Mesenchymal stem cell (in vitro differentiated cells and primary cell): ENCODE data around the gene SRSF8.

Source experiments
- DNase-seq: peaks from one replicate; pipeline ENCODE4 v3.0.0-alpha.2; 2013
- H2AFZ ChIP-seq: one replicate; pipeline ENCODE4 v1.6.1; 2013; ENCODE audit warnings: low read depth, mild to moderate bottlenecking, control low read depth, inconsistent platforms, low read length, moderate library complexity
- H2AK5ac ChIP-seq: 2 replicates; pipeline ENCODE4 v1.6.1; 2013; ENCODE audit warnings: low read length, moderate library complexity, mild to moderate bottlenecking, inconsistent platforms; ENCODE audit not compliant: severe bottlenecking
- H2BK120ac ChIP-seq: one replicate; pipeline ENCODE4 v1.6.1; 2013; ENCODE audit warnings: low read depth, mild to moderate bottlenecking, inconsistent platforms, low read length, moderate library complexity
- H2BK12ac ChIP-seq, 2 experiments: one replicate each; pipeline ENCODE4 v1.6.1; 2013; ENCODE audit warnings: inconsistent platforms in 2 of 2, low read length in 2 of 2, mild to moderate bottlenecking in 2 of 2, moderate library complexity in 2 of 2, control low read depth in 1 of 2
- H2BK15ac ChIP-seq: one replicate; pipeline ENCODE4 v1.6.1; 2013; ENCODE audit warnings: mild to moderate bottlenecking, low read depth, inconsistent platforms; ENCODE audit not compliant: poor library complexity, severe bottlenecking
- H2BK5ac ChIP-seq: 2 replicates; pipeline ENCODE4 v1.6.1; 2013; ENCODE audit warnings: low read depth, mild to moderate bottlenecking, low read length, control low read depth, inconsistent platforms; ENCODE audit not compliant: poor library complexity, severe bottlenecking
- H3K14ac ChIP-seq, 2 experiments: one replicate each; pipeline ENCODE4 v1.6.1; 2013; ENCODE audit warnings: inconsistent platforms in 2 of 2, low read length in 2 of 2, control low read depth in 1 of 2, mild to moderate bottlenecking in 1 of 2, moderate library complexity in 1 of 2
- H3K18ac ChIP-seq, 2 experiments: one replicate each; pipeline ENCODE4 v1.6.1; 2013; ENCODE audit warnings: inconsistent platforms in 2 of 2, low read length in 2 of 2, control low read depth in 1 of 2, low read depth in 1 of 2, mild to moderate bottlenecking in 1 of 2
- H3K23ac ChIP-seq, 2 experiments: one replicate each; pipeline ENCODE4 v1.6.1; 2013; ENCODE audit warnings: inconsistent platforms in 2 of 2, low read length in 2 of 2, mild to moderate bottlenecking in 2 of 2, moderate library complexity in 2 of 2, control low read depth in 1 of 2
- H3K27ac ChIP-seq: 2 replicates; pipeline ENCODE4 v1.5.1; 2013; ENCODE audit warnings: mild to moderate bottlenecking, moderate library complexity, low read length, control low read depth, inconsistent platforms; ENCODE audit not compliant: poor library complexity, severe bottlenecking
- H3K27me3 ChIP-seq, 2 experiments: 2 replicates each; pipeline versions ENCODE4 v1.6.1 to v1.7.0; 2013; ENCODE audit warnings: low read length in 2 of 2, mild to moderate bottlenecking in 2 of 2, moderate library complexity in 2 of 2, control low read depth in 1 of 2, inconsistent platforms in 1 of 2; ENCODE audit not compliant: control insufficient read depth in 1 of 2, insufficient read depth in 1 of 2
- H3K36me3 ChIP-seq, 2 experiments: 2 replicates each; pipeline versions ENCODE4 v1.6.1 to v1.7.0; 2013; ENCODE audit warnings: low read length in 2 of 2, control low read depth in 1 of 2, inconsistent platforms in 1 of 2, low read depth in 1 of 2, mild to moderate bottlenecking in 1 of 2; ENCODE audit not compliant: insufficient read depth in 2 of 2, control insufficient read depth in 1 of 2
- H3K4ac ChIP-seq, 2 experiments: one replicate each; pipeline ENCODE4 v1.6.1; 2013; ENCODE audit warnings: inconsistent platforms in 2 of 2, low read length in 2 of 2, mild to moderate bottlenecking in 2 of 2, moderate library complexity in 2 of 2, control low read depth in 1 of 2, low read depth in 1 of 2
- H3K4me1 ChIP-seq: 2 replicates; pipeline ENCODE4 v1.6.1; 2013; ENCODE audit warnings: low read depth, low read length, control low read depth; ENCODE audit not compliant: control insufficient read depth, insufficient read depth
- H3K4me2 ChIP-seq: 2 replicates; pipeline ENCODE4 v1.6.1; 2013; ENCODE audit warnings: low read length, mild to moderate bottlenecking, inconsistent platforms; ENCODE audit not compliant: poor library complexity, severe bottlenecking
- H3K4me3 ChIP-seq, 2 experiments: 2 replicates each; pipeline versions ENCODE4 v1.5.1 to v1.7.0; 2013; ENCODE audit warnings: low read length in 2 of 2, mild to moderate bottlenecking in 2 of 2, control low read depth in 1 of 2, low read depth in 1 of 2; ENCODE audit not compliant: insufficient read depth in 1 of 2
- H3K79me1 ChIP-seq: replicated peaks from 2 replicates; pipeline ENCODE4 v1.6.1; 2013; ENCODE audit warnings: mild to moderate bottlenecking, control low read depth, low read length, inconsistent platforms; ENCODE audit not compliant: poor library complexity, severe bottlenecking
- H3K9ac ChIP-seq: 2 replicates; pipeline ENCODE4 v1.7.0; 2013; ENCODE audit warnings: mild to moderate bottlenecking, low read length, moderate library complexity
- H3K9me3 ChIP-seq: 2 replicates; pipeline ENCODE4 v1.7.0; 2013; ENCODE audit warnings: mild to moderate bottlenecking, low read length; ENCODE audit not compliant: control insufficient read depth
- H4K8ac ChIP-seq: one replicate; pipeline ENCODE4 v1.6.1; 2013; ENCODE audit warnings: inconsistent platforms, mild to moderate bottlenecking, low read length, moderate library complexity
- H4K91ac ChIP-seq: one replicate; pipeline ENCODE4 v1.6.1; 2013; ENCODE audit warnings: mild to moderate bottlenecking, low read length, inconsistent platforms
- WGBS: methylation state at CpG from one replicate; pipeline ENCODE4 v1.1.7; 2013; ENCODE audit warnings: mixed read lengths; 5-methylcytosine and 5-hydroxymethylcytosine counted together

Gene SRSF8

GRCh38 chr11:95088946-95089619, 22.4 kb downstream of the SRSF8 start:
- Histone ChIP-seq H3K23ac (no peak overlapping the region), H3K14ac (no peak overlapping the region)
- 24% methylated on average over 22 of the region's 27 CpGs for whole genome bisulfite sequencing

GRCh38 chr11:95089620-95090542, 23.2 kb downstream of the SRSF8 start, which contains the start of gene ENDOD1:
TSS of gene ENDOD1 (plus strand) at chr11:95089846. CDS start at chr11:95089928, 82 bp downstream.
- H3K9ac ChIP-seq: peak within 1 kb of the TSS; percentile 87
- H4K91ac ChIP-seq: peak within 1 kb of the TSS; percentile 81
- peak within 1 kb of the TSS; percentile 98 for H2BK15ac ChIP-seq
- H2AFZ ChIP-seq: peak within 1 kb of the TSS; percentile 86
- no peaks in the 10 kb centered on the region for H3K9me3 ChIP-seq
- H3K27ac ChIP-seq: peak within 1 kb of the TSS; percentile 47
- H3K27me3 ChIP-seq: no peaks in the 10 kb centered on the region
- H2AK5ac ChIP-seq: no peak within 1 kb of the TSS
- under 1% methylated on average over 96 of the region's 106 CpGs for WGBS
- H2BK120ac ChIP-seq: peak within 1 kb of the TSS; percentile 91
- H3K79me1 ChIP-seq: peaks cover 4% of the 10 kb centered on the region
- H3K4ac ChIP-seq: peak within 1 kb of the TSS; percentile 69 to 85
- peak within 1 kb of the TSS in 1 of 2 experiments; percentile 92 for H3K14ac ChIP-seq
- peak within 1 kb of the TSS; percentile 76 for H4K8ac ChIP-seq
- peak within 1 kb of the TSS in 1 of 2 experiments; percentile 51 for H3K23ac ChIP-seq
- H2BK12ac ChIP-seq: peak within 1 kb of the TSS; percentile 35 to 91
- H2BK5ac ChIP-seq: peak within 1 kb of the TSS; percentile 48
- DNase-seq: peak; percentile 82
- no peaks in the 10 kb centered on the region for H3K36me3 ChIP-seq
- peak within 1 kb of the TSS; percentile 82 to 86 for H3K4me3 ChIP-seq
- H3K4me2 ChIP-seq: peak within 1 kb of the TSS; percentile 95
- peaks cover 16% of the 10 kb centered on the region for H3K4me1 ChIP-seq
- peak within 1 kb of the TSS; percentile 87 to 96 for H3K18ac ChIP-seq

More at GRCh38 chr11:95088946-95089619, 22.4 kb downstream of the SRSF8 start:
- Histone ChIP-seq H2BK15ac (peak overlapping the region; percentile 98), H2BK12ac (peak overlapping the region in 1 of 2 experiments; percentile 91), H3K18ac (peak overlapping the region; percentile 79 to 87), H3K9me3 (no peaks in the 10 kb centered on the region), H3K27ac (peak overlapping the region; percentile 47), H3K27me3 (no peaks in the 10 kb centered on the region), H2AFZ (peak overlapping the region; percentile 83), H3K4me3 (peak overlapping the region; percentile 82 to 86), H3K36me3 (no peaks in the 10 kb centered on the region), H2BK120ac (peak overlapping the region; percentile 77), H2BK5ac (no peak overlapping the region), H4K91ac (peak overlapping the region; percentile 81), H3K4me1 (peaks cover 16% of the 10 kb centered on the region), H4K8ac (peak overlapping the region; percentile 76), H2AK5ac (no peak overlapping the region), H3K79me1 (peaks cover 4% of the 10 kb centered on the region), H3K4ac (peak overlapping the region; percentile 26 to 68), H3K4me2 (peak overlapping the region; percentile 83), H3K9ac (peak overlapping the region; percentile 87)
- DNase-seq: no peak

GRCh38 chr11:95091663-95092180, 25.0 kb downstream of the SRSF8 start:
- Histone ChIP-seq H4K91ac (no peak overlapping the region), H2AFZ (no peak overlapping the region), H3K27ac (no peak overlapping the region), H3K4me2 (no peak overlapping the region), H3K36me3 (no peaks in the 10 kb centered on the region), H3K18ac (peak overlapping the region in 1 of 2 experiments; percentile 18), H2AK5ac (no peak overlapping the region), H3K27me3 (no peaks in the 10 kb centered on the region), H3K4me1 (peaks cover 13% of the 10 kb centered on the region), H2BK5ac (no peak overlapping the region), H3K14ac (no peak overlapping the region), H3K79me1 (peaks cover 4% of the 10 kb centered on the region), H3K9ac (no peak overlapping the region), H2BK120ac (no peak overlapping the region), H2BK15ac (no peak overlapping the region), H4K8ac (no peak overlapping the region), H3K4ac (peak overlapping the region in 1 of 2 experiments; percentile 41), H3K9me3 (no peaks in the 10 kb centered on the region), H3K23ac (no peak overlapping the region), H2BK12ac (no peak overlapping the region), H3K4me3 (peak overlapping the region in 1 of 2 experiments; percentile 86)
- no peak for DNase-seq
